ENCODE data around the gene ATF6. TPM values are rescaled to one million over a fixed set of nuclear protein-coding genes. Genes with fewer than 3 reads are reported as not detected.

ATF6 gene
- total RNA-seq, 1 donor from 2014 or later = 38.6 TPM

DNA sequence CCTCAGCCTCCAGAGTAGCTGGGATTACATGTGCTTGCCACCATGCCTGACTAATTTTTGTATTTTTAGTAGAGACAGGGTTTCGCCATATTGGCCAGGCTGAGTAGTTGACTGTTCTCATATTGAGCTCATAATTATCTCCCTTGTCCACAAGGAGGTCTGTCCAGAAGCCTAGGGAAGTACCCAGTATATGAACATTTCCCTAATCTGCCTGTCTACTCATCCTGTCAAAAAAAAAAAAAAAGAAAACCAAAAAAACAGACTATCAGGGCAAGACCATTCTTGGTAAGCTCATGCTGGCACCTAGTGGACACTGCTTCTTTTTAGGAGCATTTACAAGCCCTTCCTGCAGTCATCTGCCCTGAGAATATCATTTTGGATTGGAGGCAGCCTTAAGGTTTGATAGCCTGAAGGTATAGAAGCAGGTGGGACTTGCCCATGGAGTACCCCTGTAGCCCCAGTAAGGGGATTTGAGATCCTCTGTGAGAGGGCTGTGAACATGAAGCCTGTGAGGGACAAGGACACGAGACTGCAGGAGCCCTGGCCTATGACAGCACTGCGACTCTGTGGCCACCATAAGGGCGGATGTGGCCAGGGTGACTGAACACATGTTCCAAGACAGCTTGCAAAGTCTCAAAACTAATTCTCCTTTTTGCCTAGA is 27.4 kb upstream of the ATF6 start:
- DNase-seq (ENCODE audit: low read depth) = no peak
- TF ChIP-seq, protein P1, sequence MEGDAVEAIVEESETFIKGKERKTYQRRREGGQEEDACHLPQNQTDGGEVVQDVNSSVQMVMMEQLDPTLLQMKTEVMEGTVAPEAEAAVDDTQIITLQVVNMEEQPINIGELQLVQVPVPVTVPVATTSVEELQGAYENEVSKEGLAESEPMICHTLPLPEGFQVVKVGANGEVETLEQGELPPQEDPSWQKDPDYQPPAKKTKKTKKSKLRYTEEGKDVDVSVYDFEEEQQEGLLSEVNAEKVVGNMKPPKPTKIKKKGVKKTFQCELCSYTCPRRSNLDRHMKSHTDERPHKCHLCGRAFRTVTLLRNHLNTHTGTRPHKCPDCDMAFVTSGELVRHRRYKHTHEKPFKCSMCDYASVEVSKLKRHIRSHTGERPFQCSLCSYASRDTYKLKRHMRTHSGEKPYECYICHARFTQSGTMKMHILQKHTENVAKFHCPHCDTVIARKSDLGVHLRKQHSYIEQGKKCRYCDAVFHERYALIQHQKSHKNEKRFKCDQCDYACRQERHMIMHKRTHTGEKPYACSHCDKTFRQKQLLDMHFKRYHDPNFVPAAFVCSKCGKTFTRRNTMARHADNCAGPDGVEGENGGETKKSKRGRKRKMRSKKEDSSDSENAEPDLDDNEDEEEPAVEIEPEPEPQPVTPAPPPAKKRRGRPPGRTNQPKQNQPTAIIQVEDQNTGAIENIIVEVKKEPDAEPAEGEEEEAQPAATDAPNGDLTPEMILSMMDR (IDR thresholded peaks at IDR 0.05; ENCODE audit: insufficient read depth, low read length, poor library complexity, severe bottlenecking) = peak; percentile 56
- no peak overlapping the region for H3K4me3 ChIP-seq (ENCODE audit: low read depth, low read length)
- H3K27me3 ChIP-seq (ENCODE audit: control insufficient read depth, insufficient read depth, low read length) = no peaks in the 10 kb centered on the region
- H3K36me3 ChIP-seq (ENCODE audit: control insufficient read depth, insufficient read depth, low read length) = no peaks in the 10 kb centered on the region

DNA sequence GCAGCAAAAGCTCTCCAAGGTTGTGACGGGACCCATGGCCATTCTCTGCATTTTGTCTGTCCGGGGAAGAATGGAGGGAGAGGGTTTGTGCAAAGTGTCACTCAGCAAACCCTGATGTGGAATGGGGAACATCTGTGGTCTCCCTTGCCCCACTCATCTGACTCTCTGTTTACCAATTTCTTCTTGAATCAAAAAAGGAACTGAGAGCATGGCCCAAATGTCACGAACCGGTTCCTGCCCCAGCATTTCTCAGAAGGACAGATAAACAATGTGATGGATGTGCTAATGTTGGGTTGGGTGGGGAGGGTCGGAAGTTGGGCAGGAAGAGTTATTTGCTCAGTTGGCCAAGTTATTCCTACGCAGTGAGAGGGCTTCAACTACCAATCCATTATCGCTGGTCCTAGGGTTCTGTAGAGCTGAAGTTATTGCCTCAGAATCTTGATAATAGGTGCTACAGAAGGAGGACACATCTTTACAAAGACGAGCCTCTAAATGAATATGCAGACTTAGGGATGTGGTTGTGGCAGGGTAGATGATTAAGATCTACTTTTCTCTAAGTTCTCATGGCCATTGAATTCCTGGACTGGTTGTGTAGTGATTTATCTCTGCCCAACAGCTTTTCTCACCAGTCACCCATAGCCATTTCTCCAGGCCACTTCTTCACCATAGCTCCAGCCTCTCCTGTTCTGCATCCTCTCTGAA is 26.1 kb upstream of the ATF6 start:
- no peak overlapping the region for H3K4me3 ChIP-seq (ENCODE audit: low read depth, low read length)
- no peak for DNase-seq (ENCODE audit: low read depth)
- TF ChIP-seq, protein P1 (IDR thresholded peaks at IDR 0.05; ENCODE audit: insufficient read depth, low read length, poor library complexity, severe bottlenecking) = no peak

DNA sequence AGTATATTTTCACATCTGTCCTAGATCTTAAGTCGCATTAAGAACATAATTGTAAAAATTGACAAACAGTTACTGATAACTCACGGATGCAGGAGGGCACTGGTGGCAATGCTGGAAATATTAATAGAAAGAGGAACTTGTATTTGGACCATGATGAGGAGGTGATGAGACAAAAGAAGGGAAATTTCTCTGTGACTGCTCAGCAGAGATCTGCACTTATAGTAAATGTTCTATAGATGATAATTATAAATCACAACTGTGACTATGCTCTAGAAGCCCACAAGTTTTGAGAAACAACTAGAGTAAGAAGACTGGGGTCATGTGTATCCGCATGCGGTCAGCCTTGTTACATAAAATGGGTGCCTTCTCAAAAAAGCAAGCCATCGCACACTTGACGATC is 25.2 kb upstream of the ATF6 start:
- Histone ChIP-seq H3K27me3 (ENCODE audit: control insufficient read depth, insufficient read depth, low read length) (no peaks in the 10 kb centered on the region), H3K4me3 (ENCODE audit: low read depth, low read length) (no peak overlapping the region), H3K36me3 (ENCODE audit: control insufficient read depth, insufficient read depth, low read length) (no peaks in the 10 kb centered on the region)
- no peak for DNase-seq (ENCODE audit: low read depth)
- TF ChIP-seq, protein P1 (IDR thresholded peaks at IDR 0.05; ENCODE audit: insufficient read depth, low read length, poor library complexity, severe bottlenecking) = no peak

More for the DNA sequence above, 26.1 kb upstream of the ATF6 start:
- no peaks in the 10 kb centered on the region for H3K36me3 ChIP-seq (ENCODE audit: control insufficient read depth, insufficient read depth, low read length)
- H3K27me3 ChIP-seq (ENCODE audit: control insufficient read depth, insufficient read depth, low read length) = no peaks in the 10 kb centered on the region

DNA sequence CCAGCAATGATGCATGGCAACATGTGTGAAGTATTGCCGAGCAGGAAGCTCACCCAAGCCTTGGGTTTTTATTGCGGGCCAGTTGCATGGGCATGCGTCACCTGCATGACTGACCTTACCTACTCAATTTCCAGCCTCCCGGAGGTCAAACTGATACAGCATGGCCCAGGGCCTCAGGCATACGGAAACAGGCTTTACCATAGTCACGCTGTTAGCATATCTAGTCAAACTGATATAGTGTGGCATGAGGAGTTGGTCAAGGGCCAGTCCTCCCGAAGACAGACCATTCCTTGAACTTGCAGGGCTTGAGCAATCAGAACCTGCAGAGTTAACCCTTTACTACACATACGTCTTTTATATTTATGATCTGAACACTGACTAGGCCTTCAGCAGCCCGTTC is 22.9 kb upstream of the ATF6 start:
- H3K27me3 ChIP-seq (ENCODE audit: control insufficient read depth, insufficient read depth, low read length) = no peaks in the 10 kb centered on the region
- no peak overlapping the region for H3K4me3 ChIP-seq (ENCODE audit: low read depth, low read length)
- TF ChIP-seq, protein P1 (IDR thresholded peaks at IDR 0.05; ENCODE audit: insufficient read depth, low read length, poor library complexity, severe bottlenecking) = no peak
- H3K36me3 ChIP-seq (ENCODE audit: control insufficient read depth, insufficient read depth, low read length) = no peaks in the 10 kb centered on the region
- no peak for DNase-seq (ENCODE audit: low read depth)

- no peak for DNase-seq (ENCODE audit: low read depth)
Measured at GRCh38 chr1:161747801-161748200, 18.3 kb upstream of the ATF6 start.

More at GRCh38 chr1:161747801-161748200, 18.3 kb upstream of the ATF6 start:
- Histone ChIP-seq H3K4me3 (ENCODE audit: low read depth, low read length) (no peak overlapping the region), H3K36me3 (ENCODE audit: control insufficient read depth, insufficient read depth, low read length) (no peaks in the 10 kb centered on the region), H3K27me3 (ENCODE audit: control insufficient read depth, insufficient read depth, low read length) (no peaks in the 10 kb centered on the region)
- TF ChIP-seq, protein P1 (IDR thresholded peaks at IDR 0.05; ENCODE audit: insufficient read depth, low read length, poor library complexity, severe bottlenecking) = no peak

All from kidney epithelial cell (primary cell).